Measurements from ENCODE around the gene ANP32E. TPM values are rescaled to one million over a fixed set of nuclear protein-coding genes. Genes with fewer than 3 reads are reported as not detected.

The ANP32E gene
- total and polyA plus RNA-seq, 2 donors (not counting 1 experiment from before 2014, with no cell fraction given), result 5.1 to 47.1 TPM

DNA sequence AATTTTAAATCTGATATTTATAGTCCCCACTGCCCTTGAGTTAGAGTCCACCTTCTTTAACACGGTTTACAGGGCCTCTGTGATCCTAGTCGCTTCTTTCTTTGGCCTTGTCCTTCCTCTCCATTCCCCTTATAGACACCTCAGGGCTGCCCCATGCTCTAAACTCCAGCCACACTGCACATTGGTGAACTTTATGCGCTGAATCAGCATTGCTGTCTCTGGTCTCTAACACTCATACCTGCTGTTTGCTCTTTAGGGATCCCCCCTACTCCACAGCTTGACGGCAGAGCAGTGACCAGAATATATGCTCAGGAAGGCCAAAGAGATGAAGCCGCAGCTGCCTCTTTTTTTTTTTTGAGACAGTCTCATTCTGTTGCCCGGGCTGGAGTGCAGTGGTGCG is 56.0 kb downstream of the ANP32E start:
- Histone ChIP-seq H3K9ac (ENCODE audit: low read length) (no peak overlapping the region), H3K79me2 (ENCODE audit: control insufficient read depth, insufficient read depth, low read length) (no peaks in the 10 kb centered on the region), H3K4me2 (replicated peaks; ENCODE audit: low read depth, low read length, poor library complexity, severe bottlenecking) (no peak overlapping the region), H3K27me3 (replicated peaks in 1 of 4; ENCODE audit: control extremely low read depth in 1 of 4, control insufficient read depth in 3 of 4, insufficient read depth in 4 of 4, low read length in 3 of 4) (no peaks in the 10 kb centered on the region), H4K20me1 (ENCODE audit: control insufficient read depth, insufficient read depth, low read length, poor library complexity, severe bottlenecking) (no peaks in the 10 kb centered on the region), H3K4me1 (ENCODE audit: control insufficient read depth in 2 of 2, insufficient read depth in 2 of 2, low read length in 2 of 2) (no peaks in the 10 kb centered on the region), H3K27ac (ENCODE audit: low read length in 2 of 2) (no peak overlapping the region), H2AFZ (ENCODE audit: insufficient read depth, low read depth, low read length, poor library complexity, severe bottlenecking) (no peak overlapping the region), H3K36me3 (replicated peaks in 1 of 2; ENCODE audit: control extremely low read depth in 1 of 2, control insufficient read depth in 1 of 2, extremely low read depth in 1 of 2, insufficient read depth in 2 of 2, low read length in 1 of 2) (no peaks in the 10 kb centered on the region), H3K9me3 (ENCODE audit: control extremely low read depth in 1 of 3, control insufficient read depth in 2 of 3, insufficient read depth in 1 of 3, low read length in 2 of 3) (no peaks in the 10 kb centered on the region), H3K4me3 (ENCODE audit: control extremely low read depth in 1 of 5, extremely low read depth in 1 of 5, insufficient read depth in 1 of 5, low read depth in 2 of 5, low read length in 4 of 5) (no peak overlapping the region)
- Mint-ChIP-seq H3K27ac (no peak overlapping the region), H3K4me1 (no peaks in the 10 kb centered on the region), H3K27me3 (no peaks in the 10 kb centered on the region), H3K4me3 (no peak overlapping the region), H3K9me3 (ENCODE audit: insufficient read depth) (no peaks in the 10 kb centered on the region)
- TF ChIP-seq, protein P1, sequence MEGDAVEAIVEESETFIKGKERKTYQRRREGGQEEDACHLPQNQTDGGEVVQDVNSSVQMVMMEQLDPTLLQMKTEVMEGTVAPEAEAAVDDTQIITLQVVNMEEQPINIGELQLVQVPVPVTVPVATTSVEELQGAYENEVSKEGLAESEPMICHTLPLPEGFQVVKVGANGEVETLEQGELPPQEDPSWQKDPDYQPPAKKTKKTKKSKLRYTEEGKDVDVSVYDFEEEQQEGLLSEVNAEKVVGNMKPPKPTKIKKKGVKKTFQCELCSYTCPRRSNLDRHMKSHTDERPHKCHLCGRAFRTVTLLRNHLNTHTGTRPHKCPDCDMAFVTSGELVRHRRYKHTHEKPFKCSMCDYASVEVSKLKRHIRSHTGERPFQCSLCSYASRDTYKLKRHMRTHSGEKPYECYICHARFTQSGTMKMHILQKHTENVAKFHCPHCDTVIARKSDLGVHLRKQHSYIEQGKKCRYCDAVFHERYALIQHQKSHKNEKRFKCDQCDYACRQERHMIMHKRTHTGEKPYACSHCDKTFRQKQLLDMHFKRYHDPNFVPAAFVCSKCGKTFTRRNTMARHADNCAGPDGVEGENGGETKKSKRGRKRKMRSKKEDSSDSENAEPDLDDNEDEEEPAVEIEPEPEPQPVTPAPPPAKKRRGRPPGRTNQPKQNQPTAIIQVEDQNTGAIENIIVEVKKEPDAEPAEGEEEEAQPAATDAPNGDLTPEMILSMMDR (IDR thresholded peaks at IDR 0.05), result no peak
- no peak for TF ChIP-seq EZH2 (IDR thresholded peaks at IDR 0.05; ENCODE audit: borderline replicate concordance, insufficient read depth, low read depth, low read length, poor library complexity, severe bottlenecking)
- POLR2A ChIA-PET, result interaction anchor here (0.7 kb wide), 1 partner anchor 171 kb away, joined by 6 read pairs; no protein-coding TSS in a partner anchor
- 94% methylated on average over 6 of the region's 7 CpGs for WGBS (ENCODE audit: insufficient coverage)
- intact Hi-C loops (cut with micrococcal nuclease), result no loop called here
- CTCF ChIA-PET, result interaction anchor here (1.2 to 2.0 kb wide), 3 partner anchors 11 to 107 kb away, joined by 4 read pairs; no protein-coding TSS in a partner anchor
- no peak for ATAC-seq (ENCODE audit: low read depth)
- no peak for DNase-seq

- POLR2A ChIA-PET, result interaction anchor here (0.6 kb wide), 1 partner anchor 91 kb away, joined by 3 read pairs; the partner anchor contains the start of gene APH1A
- no peak overlapping the region for H3K4me2 ChIP-seq (replicated peaks; ENCODE audit: low read depth, low read length, poor library complexity, severe bottlenecking)
Measured at GRCh38 chr1:150178548-150178947, 57.4 kb downstream of the ANP32E start.

More at GRCh38 chr1:150178548-150178947, 57.4 kb downstream of the ANP32E start:
- DNase-seq, result no peak
- no peak for ATAC-seq (ENCODE audit: low read depth)
- Histone ChIP-seq H3K9ac (ENCODE audit: low read length) (no peak overlapping the region), H3K27ac (ENCODE audit: low read length in 2 of 2) (no peak overlapping the region), H3K4me3 (ENCODE audit: control extremely low read depth in 1 of 5, extremely low read depth in 1 of 5, insufficient read depth in 1 of 5, low read depth in 2 of 5, low read length in 4 of 5) (no peak overlapping the region), H3K79me2 (ENCODE audit: control insufficient read depth, insufficient read depth, low read length) (no peaks in the 10 kb centered on the region), H3K4me1 (ENCODE audit: control insufficient read depth in 2 of 2, insufficient read depth in 2 of 2, low read length in 2 of 2) (no peaks in the 10 kb centered on the region), H3K9me3 (ENCODE audit: control extremely low read depth in 1 of 3, control insufficient read depth in 2 of 3, insufficient read depth in 1 of 3, low read length in 2 of 3) (no peaks in the 10 kb centered on the region), H2AFZ (ENCODE audit: insufficient read depth, low read depth, low read length, poor library complexity, severe bottlenecking) (no peak overlapping the region), H3K27me3 (replicated peaks in 1 of 4; ENCODE audit: control extremely low read depth in 1 of 4, control insufficient read depth in 3 of 4, insufficient read depth in 4 of 4, low read length in 3 of 4) (no peaks in the 10 kb centered on the region), H3K36me3 (replicated peaks in 1 of 2; ENCODE audit: control extremely low read depth in 1 of 2, control insufficient read depth in 1 of 2, extremely low read depth in 1 of 2, insufficient read depth in 2 of 2, low read length in 1 of 2) (peaks cover 0 to under 1% of the 10 kb centered on the region in 2 experiments), H4K20me1 (ENCODE audit: control insufficient read depth, insufficient read depth, low read length, poor library complexity, severe bottlenecking) (no peaks in the 10 kb centered on the region)
- TF ChIP-seq EZH2 (IDR thresholded peaks at IDR 0.05; ENCODE audit: borderline replicate concordance, insufficient read depth, low read depth, low read length, poor library complexity, severe bottlenecking), result no peak
- TF ChIP-seq, protein P1 (IDR thresholded peaks at IDR 0.05), result no peak
- Mint-ChIP-seq H3K9me3 (ENCODE audit: insufficient read depth) (no peaks in the 10 kb centered on the region), H3K27me3 (no peaks in the 10 kb centered on the region), H3K4me1 (no peaks in the 10 kb centered on the region), H3K4me3 (no peak overlapping the region), H3K27ac (no peak overlapping the region)
- intact Hi-C loops (cut with micrococcal nuclease), result no loop called here
- CTCF ChIA-PET, result interaction anchor here (1.0 to 2.0 kb wide), 5 partner anchors 9 to 216 kb away, joined by 3 to 6 read pairs (median 4); no protein-coding TSS in a partner anchor
